IPS-15b (cell line): ENCODE data around the gene CPVL.
A peak's percentile ranks its signal among the peaks of the same experiment; 100 is the strongest.

Source experiments
- H3K27me3 ChIP-seq: one replicate; pipeline ENCODE4 v1.6.1; 2013; ENCODE audit warnings: low read length; ENCODE audit not compliant: control insufficient read depth, insufficient read depth
- H3K36me3 ChIP-seq: one replicate; pipeline ENCODE4 v1.6.1; 2013; ENCODE audit warnings: low read length; ENCODE audit not compliant: control insufficient read depth, insufficient read depth
- H3K4me1 ChIP-seq: one replicate; pipeline ENCODE4 v1.6.1; 2013; ENCODE audit warnings: mild to moderate bottlenecking, low read length; ENCODE audit not compliant: control insufficient read depth, insufficient read depth
- H3K4me3 ChIP-seq: one replicate; pipeline ENCODE4 v1.5.1; 2013; ENCODE audit warnings: low read depth, low read length
- H3K9ac ChIP-seq: one replicate; pipeline ENCODE4 v1.6.1; 2013; ENCODE audit warnings: low read depth, mild to moderate bottlenecking, low read length
- H3K9me3 ChIP-seq: one replicate; pipeline ENCODE4 v1.6.1; 2013; ENCODE audit warnings: mild to moderate bottlenecking, low read length; ENCODE audit not compliant: control insufficient read depth, insufficient read depth

CPVL gene

DNA sequence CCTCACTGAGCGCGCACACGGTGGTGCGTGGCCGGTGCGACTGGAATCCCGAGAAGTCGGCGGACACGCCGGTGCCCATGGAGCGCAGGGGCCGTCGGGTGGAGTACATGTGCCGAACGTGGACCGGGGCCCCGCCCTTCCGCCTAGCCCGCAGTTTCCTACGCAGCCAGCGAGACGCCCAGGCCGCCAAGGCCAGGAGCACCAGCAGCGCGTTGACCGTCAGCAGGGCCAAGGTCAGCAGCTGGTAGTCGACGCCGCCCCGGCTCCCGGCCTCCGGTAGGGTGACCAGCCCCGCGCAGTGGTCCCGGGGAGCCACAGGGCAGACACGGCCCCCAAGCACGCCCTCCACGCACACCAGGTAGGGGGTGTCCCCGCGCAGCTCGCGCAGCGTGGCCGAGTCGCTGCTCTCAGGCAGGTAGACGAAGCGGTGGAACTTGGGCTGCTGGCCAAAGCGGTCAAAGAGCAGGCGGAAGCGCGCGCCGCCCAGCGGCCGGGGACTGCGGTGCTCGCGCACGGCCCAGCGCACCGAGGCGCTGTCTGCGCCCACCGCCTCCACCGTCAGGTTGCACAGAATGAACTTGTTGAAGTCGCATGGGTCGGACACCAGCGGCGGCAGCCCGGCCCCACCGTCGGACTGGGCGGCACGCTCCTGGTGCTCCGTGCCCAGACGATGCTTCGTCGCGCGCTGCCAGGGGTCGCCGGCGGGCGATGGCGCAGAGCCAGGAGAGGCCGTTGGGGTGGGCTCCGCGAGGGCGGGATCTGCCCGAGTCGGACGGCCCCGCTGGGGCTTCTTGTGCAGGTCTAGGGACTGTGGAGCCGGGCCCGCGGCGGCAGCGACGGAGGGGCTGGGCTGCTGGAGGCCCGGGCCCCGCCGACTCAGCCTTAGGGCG is 190.4 kb downstream of the CPVL start:
- Histone ChIP-seq H3K4me1 (peaks cover 3% of the 10 kb centered on the region), H3K9me3 (no peaks in the 10 kb centered on the region), H3K9ac (no peak overlapping the region), H3K36me3 (no peaks in the 10 kb centered on the region), H3K27me3 (peaks cover 49% of the 10 kb centered on the region), H3K4me3 (peak overlapping the region; percentile 69)

DNA sequence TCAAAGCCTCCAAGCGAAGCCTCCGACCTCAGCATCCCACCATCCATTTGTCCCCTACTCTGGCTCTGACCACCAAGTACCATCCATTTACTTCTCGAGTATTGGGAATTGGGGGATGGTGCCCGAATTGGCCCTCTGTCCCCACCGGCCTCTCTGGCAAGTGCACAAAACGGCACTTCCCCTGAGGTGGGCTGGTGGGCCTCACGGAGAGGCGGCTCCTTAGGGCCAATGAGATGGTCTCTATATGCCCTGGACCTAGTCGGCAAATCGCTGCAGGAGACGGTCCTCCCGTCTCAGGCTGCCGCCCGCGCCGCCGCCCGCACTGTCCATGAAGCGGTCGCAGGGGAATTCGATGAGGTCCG is 191.0 kb downstream of the CPVL start:
- H3K4me3 ChIP-seq, result no peak overlapping the region

DNA sequence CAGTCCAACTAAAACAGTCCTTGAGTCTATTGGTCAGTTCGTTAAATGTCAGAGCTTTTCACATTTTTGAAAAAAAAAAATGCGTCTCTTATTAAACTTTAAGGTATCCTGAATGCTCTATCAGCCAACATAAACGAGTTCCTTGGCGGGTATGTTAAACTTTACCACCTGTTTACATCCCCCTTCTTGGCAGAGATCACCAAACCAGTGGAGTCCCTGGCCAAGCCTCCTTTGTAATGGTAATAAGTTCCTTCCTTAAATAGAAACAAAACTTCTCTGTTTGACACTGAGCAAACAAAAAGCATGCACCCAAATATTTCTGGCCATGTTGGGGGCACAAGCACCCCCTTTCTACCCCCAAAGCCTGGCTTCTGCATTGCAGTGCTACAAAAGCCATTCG is 191.4 kb downstream of the CPVL start:
- Histone ChIP-seq H3K4me1 (peaks cover 3% of the 10 kb centered on the region), H3K36me3 (no peaks in the 10 kb centered on the region), H3K9ac (no peak overlapping the region), H3K9me3 (no peaks in the 10 kb centered on the region), H3K27me3 (peaks cover 40% of the 10 kb centered on the region), H3K4me3 (no peak overlapping the region)

More for the DNA sequence above, 191.0 kb downstream of the CPVL start:
- Histone ChIP-seq H3K27me3 (peaks cover 44% of the 10 kb centered on the region), H3K9ac (no peak overlapping the region), H3K4me1 (peaks cover 3% of the 10 kb centered on the region), H3K36me3 (no peaks in the 10 kb centered on the region), H3K9me3 (no peaks in the 10 kb centered on the region)

DNA sequence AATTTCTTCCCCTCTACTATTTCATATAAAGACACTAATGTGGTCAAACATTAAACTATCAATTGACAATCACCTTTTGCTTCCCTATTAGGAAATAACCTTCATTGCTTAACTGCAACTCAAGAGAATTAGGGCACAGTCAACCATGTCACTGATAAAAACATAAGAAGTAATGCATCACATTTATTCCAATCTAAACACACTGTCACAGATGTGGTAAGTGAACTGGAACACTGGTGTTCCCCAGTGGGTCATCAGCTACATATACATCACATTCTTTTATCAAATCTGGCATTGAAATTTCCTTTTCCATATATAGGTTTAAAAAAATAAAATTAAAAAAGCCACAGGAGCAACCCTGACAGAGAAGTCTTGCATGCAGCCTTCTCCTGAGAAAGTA is 191.9 kb downstream of the CPVL start:
- peaks cover 3% of the 10 kb centered on the region for H3K4me1 ChIP-seq
- H3K27me3 ChIP-seq, result peaks cover 35% of the 10 kb centered on the region
- H3K9me3 ChIP-seq, result no peaks in the 10 kb centered on the region
- no peak overlapping the region for H3K4me3 ChIP-seq
- H3K36me3 ChIP-seq, result no peaks in the 10 kb centered on the region
- H3K9ac ChIP-seq, result no peak overlapping the region

DNA sequence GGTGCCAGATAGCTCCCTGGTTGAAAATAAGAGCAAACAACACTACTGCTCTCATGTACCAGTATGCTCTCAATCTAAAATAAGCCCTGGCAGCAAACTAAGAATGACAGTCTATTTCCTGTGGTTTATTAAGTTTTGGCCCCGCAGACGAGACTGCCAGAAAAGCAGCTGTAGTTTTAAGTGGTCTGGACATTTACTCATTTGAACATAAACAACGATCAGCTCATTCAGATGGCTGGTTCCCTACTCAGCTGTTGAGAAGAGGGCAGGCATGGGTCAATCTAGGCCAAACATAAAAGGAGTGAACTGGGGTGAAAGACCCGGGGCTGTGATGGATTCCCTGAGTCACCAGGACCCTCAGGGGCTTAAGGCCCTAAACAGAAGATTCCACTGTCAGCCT is 192.7 kb downstream of the CPVL start:
- no peaks in the 10 kb centered on the region for H3K36me3 ChIP-seq
- H3K4me3 ChIP-seq, result no peak overlapping the region
- H3K9ac ChIP-seq, result no peak overlapping the region
- H3K27me3 ChIP-seq, result peaks cover 27% of the 10 kb centered on the region
- no peaks in the 10 kb centered on the region for H3K9me3 ChIP-seq
- H3K4me1 ChIP-seq, result no peaks in the 10 kb centered on the region
